ENCODE results near the gene POMGNT2.

DNA sequence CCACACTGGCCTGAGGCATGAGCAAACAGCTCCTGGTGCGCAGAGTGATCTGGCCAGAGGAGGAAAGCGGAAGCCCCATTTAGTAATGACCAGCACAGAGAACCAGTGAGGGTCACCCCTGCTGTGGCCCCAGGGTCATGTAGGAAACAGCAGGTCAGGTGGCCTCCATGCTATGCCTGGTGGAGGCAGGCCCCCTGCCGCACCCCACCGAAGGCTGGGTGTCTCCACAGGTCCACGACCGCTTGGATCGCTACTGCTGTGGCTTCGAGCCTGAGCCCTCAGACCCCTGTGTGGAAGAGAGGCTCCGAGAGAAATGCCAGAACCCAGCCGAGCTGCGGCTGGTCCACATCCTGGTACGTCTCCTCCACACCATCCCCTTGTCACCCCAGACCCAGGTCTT is 52.6 kb downstream of the POMGNT2 start:
- no peak for TF ChIP-seq HDGF (IDR thresholded peaks at IDR 0.05)
- TF ChIP-seq FOS (IDR thresholded peaks at IDR 0.05; ENCODE audit: borderline replicate concordance, extremely low read depth, insufficient read length) = no peak
- TF ChIP-seq, protein P1, sequence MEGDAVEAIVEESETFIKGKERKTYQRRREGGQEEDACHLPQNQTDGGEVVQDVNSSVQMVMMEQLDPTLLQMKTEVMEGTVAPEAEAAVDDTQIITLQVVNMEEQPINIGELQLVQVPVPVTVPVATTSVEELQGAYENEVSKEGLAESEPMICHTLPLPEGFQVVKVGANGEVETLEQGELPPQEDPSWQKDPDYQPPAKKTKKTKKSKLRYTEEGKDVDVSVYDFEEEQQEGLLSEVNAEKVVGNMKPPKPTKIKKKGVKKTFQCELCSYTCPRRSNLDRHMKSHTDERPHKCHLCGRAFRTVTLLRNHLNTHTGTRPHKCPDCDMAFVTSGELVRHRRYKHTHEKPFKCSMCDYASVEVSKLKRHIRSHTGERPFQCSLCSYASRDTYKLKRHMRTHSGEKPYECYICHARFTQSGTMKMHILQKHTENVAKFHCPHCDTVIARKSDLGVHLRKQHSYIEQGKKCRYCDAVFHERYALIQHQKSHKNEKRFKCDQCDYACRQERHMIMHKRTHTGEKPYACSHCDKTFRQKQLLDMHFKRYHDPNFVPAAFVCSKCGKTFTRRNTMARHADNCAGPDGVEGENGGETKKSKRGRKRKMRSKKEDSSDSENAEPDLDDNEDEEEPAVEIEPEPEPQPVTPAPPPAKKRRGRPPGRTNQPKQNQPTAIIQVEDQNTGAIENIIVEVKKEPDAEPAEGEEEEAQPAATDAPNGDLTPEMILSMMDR (IDR thresholded peaks at IDR 0.05 in 2 of 3, conservative IDR thresholded peaks at IDR 0.05 in 1 of 3; ENCODE audit: control insufficient read depth in 2 of 3, extremely low read depth in 1 of 3, insufficient read depth in 1 of 3, low read depth in 3 of 3, low read length in 3 of 3) = no peak
